Panc1 (cell line): ENCODE measurements around the gene SSH2.

Experiments used
- CTCF ChIP-seq: fragments of 450-650 bp; IDR thresholded peaks from 2 replicates; pipeline ENCODE4 v1.5.1; 2017; ENCODE audit warnings: mild to moderate bottlenecking
- POLR2AphosphoS5 ChIP-seq: IDR thresholded peaks from 2 replicates; pipeline ENCODE4 v1.6.1; 2012; ENCODE audit warnings: mild to moderate bottlenecking, low read depth, low read length, moderate library complexity

- TF ChIP-seq CTCF (no peak), POLR2AphosphoS5 (no peak)
Observed at GRCh38 chr17:29707212-29707571, 222.8 kb downstream of the SSH2 start.
